PC-3 (cell line): ENCODE measurements around the gene JADE2.

ENCODE experiments used
- CTCF ChIP-seq: fragments of 300-600 bp; sonication (generic); conservative IDR thresholded peaks from 2 replicates; pipeline ENCODE4 v1.5.1; 2017; ENCODE audit warnings: antibody characterized with exemption, low read depth, mild to moderate bottlenecking, low read length
- EZH2 ChIP-seq: fragments of 300-600 bp; sonication (generic); IDR thresholded peaks from one replicate; pipeline ENCODE4 v1.6.1; 2017; ENCODE audit warnings: antibody characterized with exemption, mild to moderate bottlenecking, low read length; ENCODE audit not compliant: unreplicated experiment
- EZH2phosphoT487 ChIP-seq: fragments of 300-600 bp; sonication (generic); IDR thresholded peaks from 2 replicates; pipeline ENCODE4 v1.6.1; 2018; ENCODE audit warnings: mild to moderate bottlenecking, antibody characterized with exemption, low read length, borderline replicate concordance

- TF ChIP-seq CTCF, result no peak
- no peak for TF ChIP-seq EZH2
- TF ChIP-seq EZH2phosphoT487, result no peak
These were observed 29.9 kb downstream of the JADE2 start for GRCh38 chr5:134555223-134555889.
